Thyroid gland (tissue), 4 donors: ENCODE results near the gene SF3B2. TPM values are rescaled to one million over a fixed set of nuclear protein-coding genes. Genes with fewer than 3 reads are reported as not detected.
"Not testable (repeated sequence)": the region's sequence is repeated elsewhere in the genome, so short reads cannot be mapped to it uniquely, and the experiment has no call there.

Experiments
- DNase-seq, 2 donors: peaks; one replicate each; pipeline ENCODE4 v3.0.0-alpha.2; 2019
- H3K27ac ChIP-seq, 3 donors: fragments of 200-600 bp; sonication (generic); 1 replicate in 2 of 3; 2 replicates in 1 of 3; pipeline ENCODE4 v1.5.1; 2016 to 2019; ENCODE audit warnings: mild to moderate bottlenecking in 1 of 3, moderate library complexity in 1 of 3
- H3K27me3 ChIP-seq: fragments of 200-600 bp; sonication (generic); one replicate; pipeline ENCODE4 v1.5.1; 2019
- H3K36me3 ChIP-seq, 2 donors: fragments of 200-600 bp; sonication (generic); one replicate each; pipeline ENCODE4 v1.5.1; 2016 to 2019
- H3K4me1 ChIP-seq, 2 donors: fragments of 200-600 bp; sonication (generic); one replicate each; pipeline ENCODE4 v1.5.1; 2017 to 2019
- H3K4me3 ChIP-seq, 3 donors: fragments of 200-600 bp; sonication (generic); replicated peaks in 1 of 3; 1 replicate in 2 of 3; 2 replicates in 1 of 3; pipeline ENCODE4 v1.5.1; 2016; ENCODE audit warnings: mild to moderate bottlenecking in 1 of 3
- H3K9me3 ChIP-seq: fragments of 200-600 bp; sonication (generic); one replicate; pipeline ENCODE4 v1.5.1; 2017
- POLR2A ChIP-seq, 2 donors: fragments of 450-650 bp; IDR thresholded peaks; one replicate each; pipeline ENCODE4 v1.6.1; 2017; ENCODE audit warnings: antibody characterized with exemption in 2 of 2, mild to moderate bottlenecking in 2 of 2, moderate library complexity in 1 of 2
- WGBS, 2 donors: methylation state at CpG; one replicate each; pipeline ENCODE4 v1.1.5; 2017; 5-methylcytosine and 5-hydroxymethylcytosine counted together
- intact Hi-C: fragments of 100-400 bp; cut with DNase I; formaldehyde crosslinking; loops from one replicate; pipeline ENCODE4 v1.15.1; 2023
- total RNA-seq, 4 donors: library from RNA; depleted of rRNA; stranded (reverse); fragments of >200 nt; gene quantifications; one replicate each; pipeline ENCODE4 v1.2.3, GENCODE V29; 2016
- TF ChIP-seq, protein P1 (sequence below), 6 experiments: fragments of 200-600 bp in 3 of 6; fragments of 450-650 bp in 3 of 6; sonication (generic) in 3 of 6; IDR thresholded peaks; one replicate each; pipeline ENCODE4 v1.5.1; 2016 to 2019; ENCODE audit warnings: antibody characterized with exemption in 6 of 6, mild to moderate bottlenecking in 2 of 6, inconsistent platforms in 1 of 6, moderate library complexity in 1 of 6

SF3B2 gene
- total RNA-seq, 4 donors from 2014 or later: 149 to 231 (median 158) TPM

DNA sequence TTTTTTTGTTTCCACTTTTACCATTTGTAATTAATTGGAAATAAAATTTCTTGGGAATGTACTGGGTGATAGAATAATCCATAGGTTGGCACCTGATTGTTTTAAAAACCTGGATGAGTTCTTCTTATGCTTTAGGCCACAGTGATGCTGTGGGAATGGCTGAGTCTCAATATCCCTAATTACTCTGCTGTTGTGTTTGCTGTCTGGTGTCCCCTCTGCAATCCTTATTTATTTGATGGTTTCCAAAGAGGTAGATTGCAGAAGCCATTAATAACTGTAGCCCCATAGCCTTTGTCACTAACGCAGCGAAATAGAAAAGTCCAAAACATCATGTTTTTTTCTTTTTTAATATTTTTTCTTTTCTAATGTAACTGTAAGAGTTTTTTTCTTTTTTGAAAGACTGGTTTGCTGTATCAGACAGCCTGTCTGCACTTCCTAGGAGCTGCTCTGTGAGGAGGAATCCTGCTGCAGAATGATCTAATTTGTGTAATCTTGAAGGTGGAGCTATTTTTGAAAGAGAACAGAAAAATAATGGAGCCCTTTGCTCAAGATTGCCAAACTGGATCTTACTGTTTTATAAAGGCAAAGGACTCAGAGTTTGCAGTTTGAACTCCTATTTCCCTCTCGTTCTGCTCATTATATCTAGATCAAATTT, 32.8 kb downstream of the SF3B2 start:
- Histone ChIP-seq H3K36me3 (no peaks in the 10 kb centered on the region), H3K27me3 (no peaks in the 10 kb centered on the region), H3K27ac (no peak overlapping the region), H3K4me3 (no peak overlapping the region), H3K9me3 (no peaks in the 10 kb centered on the region), H3K4me1 (peaks cover 42 to 59% of the 10 kb centered on the region in 2 donors)
- DNase-seq: no peak
- whole genome bisulfite sequencing, 2 donors: 92 to 93% methylated on average over 3 of the region's 3 CpGs
- intact Hi-C loops: no loop called here
- TF ChIP-seq, protein P1, sequence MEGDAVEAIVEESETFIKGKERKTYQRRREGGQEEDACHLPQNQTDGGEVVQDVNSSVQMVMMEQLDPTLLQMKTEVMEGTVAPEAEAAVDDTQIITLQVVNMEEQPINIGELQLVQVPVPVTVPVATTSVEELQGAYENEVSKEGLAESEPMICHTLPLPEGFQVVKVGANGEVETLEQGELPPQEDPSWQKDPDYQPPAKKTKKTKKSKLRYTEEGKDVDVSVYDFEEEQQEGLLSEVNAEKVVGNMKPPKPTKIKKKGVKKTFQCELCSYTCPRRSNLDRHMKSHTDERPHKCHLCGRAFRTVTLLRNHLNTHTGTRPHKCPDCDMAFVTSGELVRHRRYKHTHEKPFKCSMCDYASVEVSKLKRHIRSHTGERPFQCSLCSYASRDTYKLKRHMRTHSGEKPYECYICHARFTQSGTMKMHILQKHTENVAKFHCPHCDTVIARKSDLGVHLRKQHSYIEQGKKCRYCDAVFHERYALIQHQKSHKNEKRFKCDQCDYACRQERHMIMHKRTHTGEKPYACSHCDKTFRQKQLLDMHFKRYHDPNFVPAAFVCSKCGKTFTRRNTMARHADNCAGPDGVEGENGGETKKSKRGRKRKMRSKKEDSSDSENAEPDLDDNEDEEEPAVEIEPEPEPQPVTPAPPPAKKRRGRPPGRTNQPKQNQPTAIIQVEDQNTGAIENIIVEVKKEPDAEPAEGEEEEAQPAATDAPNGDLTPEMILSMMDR (IDR thresholded peaks at IDR 0.05): no peak
- TF ChIP-seq POLR2A (IDR thresholded peaks at IDR 0.05): no peak

DNA sequence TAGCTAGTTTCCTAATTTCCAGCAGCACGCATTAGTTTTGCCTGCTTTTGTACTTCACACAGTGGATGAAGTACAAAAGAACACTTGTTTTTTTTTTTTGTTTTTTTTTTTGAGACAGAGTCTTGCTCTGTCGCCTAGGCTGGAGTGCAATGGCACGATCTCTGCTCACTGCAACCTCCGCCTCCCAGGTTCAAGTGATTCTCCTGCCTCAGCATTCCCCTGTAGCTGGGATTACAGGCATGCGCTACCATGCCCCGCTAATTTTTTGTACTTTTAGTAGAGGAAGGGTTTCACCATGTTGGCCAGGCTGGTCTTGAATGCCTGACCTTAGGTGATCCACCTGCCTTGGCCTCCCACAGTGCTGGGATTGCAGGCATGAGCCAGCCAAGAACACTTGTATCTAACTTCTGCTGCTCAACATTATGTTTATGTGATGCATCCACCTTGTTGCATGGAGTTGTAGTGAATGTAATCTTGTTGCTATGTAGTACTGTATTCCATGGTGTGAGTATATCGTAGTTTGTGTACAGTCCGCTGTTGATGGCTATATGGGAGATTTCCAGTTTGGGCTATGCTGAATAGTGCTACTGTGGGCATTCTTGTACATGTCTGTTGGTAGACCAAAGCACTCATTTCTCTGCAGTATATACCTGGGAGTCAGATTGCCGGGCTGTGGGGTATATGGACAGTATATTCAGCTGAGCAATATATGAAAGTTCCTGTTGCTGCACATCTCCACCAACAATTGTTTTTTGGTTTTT, 35.2 kb downstream of the SF3B2 start:
- Histone ChIP-seq H3K4me1 (peaks cover 25 to 35% of the 10 kb centered on the region in 2 donors), H3K4me3 (no peak overlapping the region), H3K36me3 (no peaks in the 10 kb centered on the region), H3K27ac (no peak overlapping the region), H3K27me3 (no peaks in the 10 kb centered on the region), H3K9me3 (no peaks in the 10 kb centered on the region)
- intact Hi-C loops: no loop called here
- peak; percentile 24 to 33 for DNase-seq
- 59 to 64% methylated on average over 9 of the region's 9 CpGs for WGBS, 2 donors
- TF ChIP-seq POLR2A (IDR thresholded peaks at IDR 0.05): no peak
- TF ChIP-seq, protein P1 (IDR thresholded peaks at IDR 0.05): no peak

DNA sequence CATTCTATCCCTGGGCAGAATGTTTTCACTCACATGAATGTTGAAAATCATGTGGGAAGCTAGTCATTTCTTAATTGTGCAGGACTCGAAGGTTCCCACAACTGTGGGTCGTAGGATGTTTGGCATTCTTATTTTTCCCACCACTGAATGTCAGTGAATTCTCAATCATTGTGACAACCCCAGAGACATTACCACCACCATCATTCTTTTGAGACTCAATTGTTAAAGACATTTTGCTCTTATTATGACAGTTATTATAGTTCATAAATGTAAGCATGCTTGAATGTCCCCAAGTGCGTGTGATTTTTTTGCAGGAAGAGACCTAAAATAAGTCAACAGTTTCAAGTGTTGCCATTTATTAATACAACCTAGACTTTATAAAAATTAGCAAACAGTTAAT, 36.9 kb downstream of the SF3B2 start:
- TF ChIP-seq, protein P1 (IDR thresholded peaks at IDR 0.05): no peak
- no peak for TF ChIP-seq POLR2A (IDR thresholded peaks at IDR 0.05)
- Histone ChIP-seq H3K27me3 (no peaks in the 10 kb centered on the region), H3K36me3 (no peaks in the 10 kb centered on the region), H3K27ac (no peak overlapping the region), H3K4me3 (no peak overlapping the region), H3K9me3 (no peaks in the 10 kb centered on the region), H3K4me1 (peaks cover 7 to 17% of the 10 kb centered on the region in 2 donors)
- no peak for DNase-seq
- 92 to 96% methylated on average over 3 of the region's 3 CpGs for WGBS, 2 donors
- intact Hi-C loops: no loop called here

DNA sequence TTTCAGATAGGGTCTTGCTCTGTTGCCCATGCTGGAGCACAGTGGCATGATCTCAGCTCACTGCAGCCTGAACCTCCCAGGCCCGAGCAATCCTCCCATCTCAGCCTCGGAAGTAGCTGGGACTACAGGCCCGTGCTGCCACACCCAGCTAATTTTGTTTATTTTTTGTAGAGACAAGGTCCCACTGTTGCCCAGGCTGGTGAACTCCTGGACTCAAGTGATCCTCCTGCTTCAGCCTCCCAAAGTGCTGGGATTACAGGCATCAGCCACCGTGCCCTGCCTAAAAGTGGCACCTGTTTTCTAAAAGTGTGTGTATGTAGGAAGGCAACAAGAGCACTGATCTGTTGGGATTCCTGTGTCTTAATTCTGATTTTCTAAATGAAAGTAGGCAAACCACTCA, 38.1 kb downstream of the SF3B2 start:
- no peak overlapping the region for H3K27ac ChIP-seq
- intact Hi-C loops: no loop called here
- no peaks in the 10 kb centered on the region for H3K9me3 ChIP-seq
- no peak for DNase-seq
- peaks cover 4 to 12% of the 10 kb centered on the region in 2 donors for H3K4me1 ChIP-seq
- TF ChIP-seq POLR2A (IDR thresholded peaks at IDR 0.05): no peak
- TF ChIP-seq, protein P1 (IDR thresholded peaks at IDR 0.05): no peak
- H3K4me3 ChIP-seq: no peak overlapping the region
- no peaks in the 10 kb centered on the region for H3K36me3 ChIP-seq
- H3K27me3 ChIP-seq: no peaks in the 10 kb centered on the region
- WGBS, 2 donors: 90 to 95% methylated on average over 4 of the region's 4 CpGs

DNA sequence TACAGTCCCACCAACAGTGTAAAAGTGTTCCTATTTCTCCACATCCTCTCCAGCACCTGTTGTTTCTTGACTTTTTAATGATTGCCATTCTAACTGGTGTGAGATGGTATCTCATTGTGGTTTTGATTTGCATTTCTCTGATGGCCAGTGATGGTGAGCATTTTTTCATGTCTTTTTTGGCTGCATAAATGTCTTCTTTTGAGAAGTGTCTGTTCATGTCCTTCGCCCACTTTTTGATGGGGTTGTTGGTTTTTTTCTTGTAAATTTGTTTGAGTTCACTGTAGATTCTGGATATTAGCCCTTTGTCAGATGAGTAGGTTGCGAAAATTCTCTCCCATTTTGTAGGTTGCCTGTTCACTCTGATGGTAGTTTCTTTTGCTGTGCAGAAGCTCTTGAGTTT, 40.0 kb downstream of the SF3B2 start:
- H3K27ac ChIP-seq, H3K36me3 ChIP-seq, H3K9me3 ChIP-seq, intact Hi-C loops, H3K4me3 ChIP-seq, H3K4me1 ChIP-seq, H3K27me3 ChIP-seq, DNase-seq: not testable (repeated sequence)
- 97 to 98% methylated on average over 2 of the region's 2 CpGs for WGBS, 2 donors

DNA sequence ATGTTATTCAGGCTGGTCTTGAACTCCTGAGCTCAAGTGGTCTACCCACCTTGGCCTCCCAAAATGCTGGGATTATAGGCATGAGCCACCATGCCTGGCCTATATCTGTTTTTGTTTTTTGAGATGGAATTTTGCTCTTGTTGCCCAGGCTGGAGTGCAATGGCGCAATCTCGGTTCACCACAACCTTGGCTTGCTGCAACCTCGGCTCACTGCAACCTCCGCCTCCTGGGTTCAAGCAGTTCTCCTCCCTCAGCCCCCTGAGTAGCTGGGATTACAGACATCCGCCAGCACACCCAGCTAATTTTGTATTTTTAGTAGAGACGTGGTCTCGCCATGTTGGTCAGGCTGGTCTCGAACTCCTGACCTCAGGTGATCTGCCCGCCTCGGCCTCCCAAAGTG, 47.6 kb downstream of the SF3B2 start:
- H3K4me3 ChIP-seq, H3K27ac ChIP-seq, DNase-seq, H3K9me3 ChIP-seq, intact Hi-C loops, H3K27me3 ChIP-seq, H3K36me3 ChIP-seq: not testable (repeated sequence)
- peaks cover 12 to 15% of the 10 kb centered on the region in 2 donors for H3K4me1 ChIP-seq
- WGBS, 2 donors: 97 to 99% methylated on average over 10 of the region's 10 CpGs
